Skin of body (tissue), 2 donors: ENCODE results near the gene HPD. TPM values are rescaled to one million over a fixed set of nuclear protein-coding genes. Genes with fewer than 3 reads are reported as not detected.
"Not testable (repeated sequence)": the region's sequence is repeated elsewhere in the genome, so short reads cannot be mapped to it uniquely, and the experiment has no call there.

ENCODE experiments used
- DNase-seq: peaks from one replicate; lab custom pipeline; 2025; lab: John Stamatoyannopoulos, UW
- total RNA-seq: library from RNA; depleted of rRNA; stranded (reverse); fragments of >200 nt; gene quantifications from one replicate; pipeline ENCODE4 v1.2.3, GENCODE V29; 2014

HPD gene
- not detected for total RNA-seq

- DNase-seq, result no peak
These were observed at the start of gene HPD for GRCh38 chr12:121858662-121859572. HPD (minus strand) TSS chr12:121858859; CDS start chr12:121858823, 36 bp downstream.

- no peak for DNase-seq
These were observed 47.1 kb upstream of the HPD start for GRCh38 chr12:121905746-121906145.

- no peak for DNase-seq
These were observed 44.5 kb upstream of the HPD start for GRCh38 chr12:121903202-121903601.

- DNase-seq, result no peak
These were observed 40.9 kb upstream of the HPD start for GRCh38 chr12:121899590-121899989.

- no peak for DNase-seq
These were observed 39.6 kb upstream of the HPD start for GRCh38 chr12:121898287-121898686.

GRCh38 chr12:121894633-121895032 lies 36.0 kb upstream of the HPD start:
- no peak for DNase-seq

- no peak for DNase-seq
These were observed 35.4 kb upstream of the HPD start for GRCh38 chr12:121893961-121894460.

GRCh38 chr12:121892673-121893561 lies 34.3 kb upstream of the HPD start:
- DNase-seq, result no peak

- not testable (repeated sequence) for DNase-seq
These were observed 31.0 kb upstream of the HPD start for GRCh38 chr12:121889661-121890060.

GRCh38 chr12:121889274-121889624 lies 30.6 kb upstream of the HPD start:
- DNase-seq, result no peak

- DNase-seq, result peak; percentile 97
These were observed 30.0 kb upstream of the HPD start, which contains the start of gene PSMD9 for GRCh38 chr12:121888478-121889273. PSMD9 (plus strand) TSS chr12:121888790; CDS start chr12:121888857, 67 bp downstream.

- DNase-seq, result no peak
These were observed 29.4 kb upstream of the HPD start for GRCh38 chr12:121888083-121888477.

- DNase-seq, result not testable (repeated sequence)
These were observed 26.5 kb upstream of the HPD start for GRCh38 chr12:121885129-121885528.

GRCh38 chr12:121883315-121883660 lies 24.6 kb upstream of the HPD start:
- no peak for DNase-seq

GRCh38 chr12:121876080-121876447 lies 17.4 kb upstream of the HPD start:
- not testable (repeated sequence) for DNase-seq

GRCh38 chr12:121875582-121875981 lies 16.9 kb upstream of the HPD start:
- DNase-seq, result no peak

GRCh38 chr12:121874071-121874470 lies 15.4 kb upstream of the HPD start:
- DNase-seq, result no peak

GRCh38 chr12:121873216-121873569 lies 14.5 kb upstream of the HPD start:
- no peak for DNase-seq

GRCh38 chr12:121872546-121873215 lies 14.0 kb upstream of the HPD start:
- DNase-seq, result peak; percentile 67

GRCh38 chr12:121871467-121871866 lies 12.8 kb upstream of the HPD start:
- DNase-seq, result no peak

- not testable (repeated sequence) for DNase-seq
These were observed 10.6 kb upstream of the HPD start for GRCh38 chr12:121869229-121869628.
